B cell (primary cell): ENCODE data around the gene PRKN. TPM values are rescaled to one million over a fixed set of nuclear protein-coding genes. Genes with fewer than 3 reads are reported as not detected.

Experiments
- ATAC-seq: fragments of 200-7000 bp; cut with Tn5 transposase; one replicate; pipeline ENCODE4 v1.10.0; 2021; ENCODE audit warnings: low read depth, mild to moderate bottlenecking, moderate number of reproducible peaks, moderate library complexity
- CTCF ChIA-PET: fragments of 350-600 bp; sonication (Branson Sonifier 250); formaldehyde crosslinking; loops from one replicate; lab custom pipeline; 2021; ENCODE audit warnings: antibody characterized with exemption, inconsistent platforms; lab: Charles Lee
- POLR2A ChIA-PET: fragments of 350-600 bp; sonication (Branson Sonifier 250); formaldehyde crosslinking; loops from one replicate; lab custom pipeline; 2021; ENCODE audit warnings: antibody characterized with exemption; lab: Charles Lee
- DNase-seq: peaks from one replicate; pipeline ENCODE4 v3.0.0; 2013
- H2AFZ ChIP-seq: 2 replicates; pipeline ENCODE4 v1.6.1; 2012; ENCODE audit warnings: mild to moderate bottlenecking, low read depth, low read length; ENCODE audit not compliant: insufficient read depth, poor library complexity, severe bottlenecking
- H3K27ac ChIP-seq, 2 donors: 1 replicate in 1 of 2; 2 replicates in 1 of 2; pipeline ENCODE4 v1.5.1; 2012 to 2013; ENCODE audit warnings: low read length in 2 of 2, mild to moderate bottlenecking in 2 of 2, moderate library complexity in 1 of 2
- H3K27me3 ChIP-seq, 4 experiments: fragments of 200-600 bp in 1 of 4; sonication (generic) in 1 of 4; replicated peaks in 1 of 4; 1 replicate in 2 of 4; 2 replicates in 2 of 4; pipeline versions ENCODE4 v1.6.1 to v1.7.0; 2013 to 2016; ENCODE audit warnings: low read length in 3 of 4, mild to moderate bottlenecking in 2 of 4, mixed read lengths in 1 of 4, moderate library complexity in 1 of 4; ENCODE audit not compliant: insufficient read depth in 4 of 4, control insufficient read depth in 3 of 4; ENCODE audit errors: control extremely low read depth in 1 of 4
- H3K36me3 ChIP-seq, 2 experiments: replicated peaks in 1 of 2; 1 replicate in 1 of 2; 2 replicates in 1 of 2; pipeline versions ENCODE4 v1.6.1 to v1.7.1; 2013; ENCODE audit warnings: low read length in 1 of 2; ENCODE audit not compliant: insufficient read depth in 2 of 2, control insufficient read depth in 1 of 2; ENCODE audit errors: control extremely low read depth in 1 of 2, extremely low read depth in 1 of 2
- H3K4me1 ChIP-seq, 2 donors: fragments of 200-600 bp in 1 of 2; sonication (generic) in 1 of 2; 1 replicate in 1 of 2; 2 replicates in 1 of 2; pipeline versions ENCODE4 v1.5.1 to v1.6.1; 2013 to 2017; ENCODE audit warnings: low read length in 2 of 2; ENCODE audit not compliant: control insufficient read depth in 2 of 2, insufficient read depth in 2 of 2
- H3K4me2 ChIP-seq: replicated peaks from 2 replicates; pipeline ENCODE3; 2012; ENCODE audit warnings: mild to moderate bottlenecking, low read depth, low read length; ENCODE audit not compliant: poor library complexity, severe bottlenecking
- H3K4me3 ChIP-seq, 5 experiments: fragments of 200-600 bp in 1 of 5; sonication (generic) in 1 of 5; 1 replicate in 3 of 5; 2 replicates in 2 of 5; pipeline versions ENCODE4 v1.5.1 to v1.7.0; 2011 to 2016; ENCODE audit warnings: low read length in 4 of 5, mild to moderate bottlenecking in 4 of 5, low read depth in 2 of 5, control low read depth in 1 of 5, moderate library complexity in 1 of 5; ENCODE audit not compliant: insufficient read depth in 1 of 5; ENCODE audit errors: control extremely low read depth in 1 of 5, extremely low read depth in 1 of 5
- H3K79me2 ChIP-seq: fragments of 200-600 bp; sonication (generic); one replicate; pipeline ENCODE4 v1.6.0; 2016; ENCODE audit warnings: low read length; ENCODE audit not compliant: control insufficient read depth, insufficient read depth
- H3K9ac ChIP-seq: fragments of 200-600 bp; sonication (generic); 2 replicates; pipeline ENCODE4 v1.6.1; 2017; ENCODE audit warnings: mild to moderate bottlenecking, low read length, moderate library complexity
- H3K9me3 ChIP-seq, 3 donors: one replicate each; pipeline versions ENCODE4 v1.6.1 to v1.7.1; 2013; ENCODE audit warnings: low read length in 2 of 3; ENCODE audit not compliant: control insufficient read depth in 2 of 3, insufficient read depth in 1 of 3; ENCODE audit errors: control extremely low read depth in 1 of 3
- H4K20me1 ChIP-seq: 2 replicates; pipeline ENCODE4 v1.6.0; 2012; ENCODE audit warnings: mild to moderate bottlenecking, low read length; ENCODE audit not compliant: insufficient read depth, control insufficient read depth, poor library complexity, severe bottlenecking
- H3K27ac Mint-ChIP-seq: one replicate; pipeline ENCODE4 v1.8.0; 2021; ENCODE audit warnings: mixed read lengths
- H3K27me3 Mint-ChIP-seq: one replicate; pipeline ENCODE4 v1.8.0; 2021; ENCODE audit warnings: mixed read lengths
- H3K4me1 Mint-ChIP-seq: one replicate; pipeline ENCODE4 v1.8.0; 2021; ENCODE audit warnings: mixed read lengths
- H3K4me3 Mint-ChIP-seq: one replicate; pipeline ENCODE4 v1.8.0; 2021; ENCODE audit warnings: mixed read lengths
- H3K9me3 Mint-ChIP-seq: one replicate; pipeline ENCODE4 v1.8.0; 2022; ENCODE audit warnings: mixed read lengths; ENCODE audit not compliant: insufficient read depth
- CTCF ChIP-seq: fragments of 200-600 bp; IDR thresholded peaks from one replicate; pipeline ENCODE4 v1.8.0; 2022; ENCODE audit warnings: antibody characterized with exemption, mild to moderate bottlenecking
- EZH2 ChIP-seq: IDR thresholded peaks from 2 replicates; pipeline ENCODE4 v1.6.1; 2012; ENCODE audit warnings: borderline replicate concordance, low read depth, mild to moderate bottlenecking, moderate library complexity, low read length; ENCODE audit not compliant: insufficient read depth, poor library complexity, severe bottlenecking
- WGBS: methylation state at CpG from one replicate; pipeline ENCODE4 v1.1.5; 2013; ENCODE audit warnings: missing lambda C conversion rate; ENCODE audit not compliant: insufficient coverage; 5-methylcytosine and 5-hydroxymethylcytosine counted together
- intact Hi-C: fragments of 100-400 bp; cut with micrococcal nuclease; formaldehyde crosslinking; loops from one replicate; pipeline ENCODE4 v1.10.0; 2022
- polyA plus RNA-seq: library from polyadenylated mRNA; depleted of rRNA; stranded (reverse); fragments of >200 nt; gene quantifications from 2 replicates; pipeline ENCODE4 v1.2.3, GENCODE V29; 2012
- total RNA-seq, 2 donors: library from RNA; stranded (reverse); fragments of 120-200 nt in 1 of 2; gene quantifications; 1 replicate in 1 of 2; 2 replicates in 1 of 2; pipeline versions ENCODE4 v1.2.3 to v1.2.4, GENCODE V29; 2013 to 2022

PRKN gene
- total and polyA plus RNA-seq, 2 donors (not counting 1 experiment from before 2014, with no cell fraction given), result 1.6 to 6.2 TPM

- Mint-ChIP-seq H3K4me3 (no peak overlapping the region), H3K9me3 (no peaks in the 10 kb centered on the region), H3K27ac (no peak overlapping the region), H3K27me3 (no peaks in the 10 kb centered on the region), H3K4me1 (no peaks in the 10 kb centered on the region)
- Histone ChIP-seq H3K4me1 (no peaks in the 10 kb centered on the region), H3K9me3 (peaks cover 0 to 7% (median 0%) of the 10 kb centered on the region in 3 donors), H3K36me3 (no peaks in the 10 kb centered on the region), H3K4me3 (no peak overlapping the region), H3K79me2 (no peaks in the 10 kb centered on the region), H2AFZ (no peak overlapping the region), H3K27ac (no peak overlapping the region), H3K9ac (no peak overlapping the region), H4K20me1 (no peaks in the 10 kb centered on the region), H3K27me3 (no peaks in the 10 kb centered on the region), H3K4me2 (no peak overlapping the region)
- ATAC-seq (no peak), DNase-seq (no peak)
- intact Hi-C loops, result no loop called here
- ChIA-PET CTCF (no interaction called here), POLR2A (no interaction called here)
- WGBS, result 95% methylated on average over 9 of the region's 9 CpGs
- TF ChIP-seq CTCF (no peak), EZH2 (no peak)
Observed at GRCh38 chr6:162467679-162468078, 259.9 kb downstream of the PRKN start.

- TF ChIP-seq EZH2 (no peak), CTCF (no peak)
- intact Hi-C loops, result no loop called here
- Mint-ChIP-seq H3K4me1 (no peaks in the 10 kb centered on the region), H3K9me3 (peaks cover 3% of the 10 kb centered on the region), H3K4me3 (no peak overlapping the region), H3K27me3 (no peaks in the 10 kb centered on the region), H3K27ac (no peak overlapping the region)
- H3K36me3 ChIP-seq, result no peaks in the 10 kb centered on the region
- DNase-seq, result no peak
- no peak overlapping the region for H3K4me2 ChIP-seq
- H2AFZ ChIP-seq, result no peak overlapping the region
- ChIA-PET POLR2A (no interaction called here), CTCF (no interaction called here)
- no peaks in the 10 kb centered on the region for H3K79me2 ChIP-seq
- H3K27ac ChIP-seq, result no peak overlapping the region
- no peak overlapping the region for H3K9ac ChIP-seq
- no peaks in the 10 kb centered on the region for H3K4me1 ChIP-seq
- 88% methylated on average over 1 of the region's 1 CpG for WGBS
- H3K4me3 ChIP-seq, result no peak overlapping the region
- ATAC-seq, result no peak
- H3K27me3 ChIP-seq, result no peaks in the 10 kb centered on the region
- peaks cover 0 to 7% (median 0%) of the 10 kb centered on the region in 3 donors for H3K9me3 ChIP-seq
- H4K20me1 ChIP-seq, result no peaks in the 10 kb centered on the region
Observed at GRCh38 chr6:162463576-162463975, 264.0 kb downstream of the PRKN start.
